Mesendoderm (in vitro differentiated cells): ENCODE results near the gene GINS1.

Experiments used
- DNase-seq: peaks from one replicate; pipeline ENCODE4 v3.0.0; 2013
- H2AK5ac ChIP-seq: 2 replicates; pipeline ENCODE4 v1.6.1; 2013; ENCODE audit warnings: low read length, inconsistent platforms
- H2BK120ac ChIP-seq: 2 replicates; pipeline ENCODE4 v1.6.1; 2013; ENCODE audit warnings: low read depth, mild to moderate bottlenecking, low read length, moderate library complexity, mixed read lengths
- H2BK15ac ChIP-seq: replicated peaks from 2 replicates; pipeline ENCODE4 v1.6.1; 2013; ENCODE audit warnings: low read depth, mild to moderate bottlenecking, moderate library complexity
- H2BK5ac ChIP-seq: 2 replicates; pipeline ENCODE4 v1.6.1; 2013; ENCODE audit warnings: low read length, inconsistent platforms
- H3K18ac ChIP-seq: 2 replicates; pipeline ENCODE4 v1.6.1; 2013; ENCODE audit warnings: mild to moderate bottlenecking, low read length, mixed read lengths
- H3K23ac ChIP-seq: one replicate; pipeline ENCODE4 v1.6.1; 2013; ENCODE audit warnings: low read length
- H3K27ac ChIP-seq: 2 replicates; pipeline ENCODE4 v1.5.1; 2013; ENCODE audit warnings: low read depth, mild to moderate bottlenecking, inconsistent platforms, low read length, moderate library complexity
- H3K27me3 ChIP-seq: 2 replicates; pipeline ENCODE4 v1.6.1; 2013; ENCODE audit warnings: low read length, control low read depth, mild to moderate bottlenecking, inconsistent platforms; ENCODE audit not compliant: insufficient read depth, poor library complexity
- H3K36me3 ChIP-seq: 2 replicates; pipeline ENCODE4 v1.6.1; 2013; ENCODE audit warnings: low read length, inconsistent platforms; ENCODE audit not compliant: control insufficient read depth, insufficient read depth
- H3K4ac ChIP-seq: one replicate; pipeline ENCODE4 v1.6.1; 2013; ENCODE audit warnings: low read depth, mild to moderate bottlenecking, low read length, moderate library complexity
- H3K4me1 ChIP-seq: 2 replicates; pipeline ENCODE4 v1.6.1; 2013; ENCODE audit warnings: low read depth, low read length, inconsistent platforms; ENCODE audit not compliant: control insufficient read depth
- H3K4me2 ChIP-seq: 2 replicates; pipeline ENCODE4 v1.6.1; 2013; ENCODE audit warnings: low read length
- H3K4me3 ChIP-seq: 2 replicates; pipeline ENCODE4 v1.5.1; 2013; ENCODE audit warnings: mild to moderate bottlenecking, low read length
- H3K56ac ChIP-seq: one replicate; pipeline ENCODE4 v1.6.1; 2013; ENCODE audit warnings: low read length
- H3K79me1 ChIP-seq: 2 replicates; pipeline ENCODE4 v1.6.1; 2013; ENCODE audit warnings: low read length, inconsistent platforms
- H3K79me2 ChIP-seq: 2 replicates; pipeline ENCODE4 v1.6.1; 2013; ENCODE audit warnings: mild to moderate bottlenecking, low read length; ENCODE audit not compliant: control insufficient read depth, insufficient read depth
- H3K9ac ChIP-seq: 2 replicates; pipeline ENCODE4 v1.6.1; 2013; ENCODE audit warnings: low read length, inconsistent platforms
- H4K5ac ChIP-seq: one replicate; pipeline ENCODE4 v1.6.1; 2013; ENCODE audit warnings: low read length
- H4K8ac ChIP-seq: one replicate; pipeline ENCODE4 v1.6.1; 2013; ENCODE audit warnings: low read depth, mild to moderate bottlenecking, control low read depth, low read length, moderate library complexity
- WGBS: extraction: QIAGEN DNeasy Blood & Tissue Kit; methylation state at CpG from one replicate; pipeline ENCODE4 v1.1.7; 2013; ENCODE audit warnings: low lambda C conversion rate, missing lambda C conversion rate; ENCODE audit not compliant: insufficient coverage; ENCODE audit errors: extremely low coverage; 5-methylcytosine and 5-hydroxymethylcytosine counted together

GINS1 gene

GRCh38 chr20:25494506-25495188 is 87.2 kb downstream of the GINS1 start:
- no peak for DNase-seq
- no peak overlapping the region for H4K5ac ChIP-seq
- H3K4me3 ChIP-seq, result no peak overlapping the region
- H3K56ac ChIP-seq, result no peak overlapping the region
- H2BK120ac ChIP-seq, result no peak overlapping the region
- no peak overlapping the region for H2BK5ac ChIP-seq
- H3K79me1 ChIP-seq, result no peaks in the 10 kb centered on the region
- H2AK5ac ChIP-seq, result no peak overlapping the region
- H3K27ac ChIP-seq, result no peak overlapping the region
- WGBS, result no CpG with 5 or more reads among the region's 17 CpGs
- H3K27me3 ChIP-seq, result no peaks in the 10 kb centered on the region
- H2BK15ac ChIP-seq, result no peak overlapping the region
- H3K4me2 ChIP-seq, result no peak overlapping the region
- H3K4me1 ChIP-seq, result no peaks in the 10 kb centered on the region
- no peaks in the 10 kb centered on the region for H3K79me2 ChIP-seq
- H3K18ac ChIP-seq, result no peak overlapping the region
- no peak overlapping the region for H4K8ac ChIP-seq
- H3K23ac ChIP-seq, result no peak overlapping the region
- H3K9ac ChIP-seq, result no peak overlapping the region
- peaks cover 1% of the 10 kb centered on the region for H3K36me3 ChIP-seq
- H3K4ac ChIP-seq, result no peak overlapping the region

GRCh38 chr20:25495189-25495824 is 87.8 kb downstream of the GINS1 start:
- H3K4me3 ChIP-seq, result no peak overlapping the region
- H3K27me3 ChIP-seq, result no peaks in the 10 kb centered on the region
- no peak overlapping the region for H3K23ac ChIP-seq
- H2AK5ac ChIP-seq, result no peak overlapping the region
- H2BK120ac ChIP-seq, result no peak overlapping the region
- H3K18ac ChIP-seq, result no peak overlapping the region
- no peak overlapping the region for H3K27ac ChIP-seq
- no peak overlapping the region for H4K5ac ChIP-seq
- H3K36me3 ChIP-seq, result peaks cover 1% of the 10 kb centered on the region
- H2BK5ac ChIP-seq, result no peak overlapping the region
- no peak overlapping the region for H2BK15ac ChIP-seq
- H3K4me1 ChIP-seq, result no peaks in the 10 kb centered on the region
- H3K4me2 ChIP-seq, result no peak overlapping the region
- no peaks in the 10 kb centered on the region for H3K79me2 ChIP-seq
- no peak overlapping the region for H3K56ac ChIP-seq
- H4K8ac ChIP-seq, result no peak overlapping the region
- no CpG with 5 or more reads among the region's 18 CpGs for WGBS
- no peaks in the 10 kb centered on the region for H3K79me1 ChIP-seq
- H3K9ac ChIP-seq, result no peak overlapping the region
- H3K4ac ChIP-seq, result no peak overlapping the region
- peak; percentile 9 for DNase-seq

- Histone ChIP-seq H3K79me1 (no peaks in the 10 kb centered on the region), H3K27ac (no peak overlapping the region), H4K5ac (no peak overlapping the region), H3K79me2 (no peaks in the 10 kb centered on the region), H2AK5ac (no peak overlapping the region), H2BK120ac (no peak overlapping the region), H3K4ac (no peak overlapping the region), H2BK15ac (no peak overlapping the region), H3K36me3 (peaks cover 2% of the 10 kb centered on the region), H3K27me3 (no peaks in the 10 kb centered on the region), H3K9ac (no peak overlapping the region), H3K4me1 (no peaks in the 10 kb centered on the region), H3K56ac (no peak overlapping the region), H4K8ac (no peak overlapping the region), H3K18ac (no peak overlapping the region), H3K4me3 (no peak overlapping the region), H3K4me2 (no peak overlapping the region), H2BK5ac (no peak overlapping the region), H3K23ac (no peak overlapping the region)
- WGBS, result no CpG with 5 or more reads among the region's 14 CpGs
- no peak for DNase-seq
Measured at GRCh38 chr20:25496165-25496967, 88.9 kb downstream of the GINS1 start.

GRCh38 chr20:25496968-25497401 is 89.5 kb downstream of the GINS1 start:
- no peak overlapping the region for H3K9ac ChIP-seq
- WGBS, result no CpG with 5 or more reads among the region's 9 CpGs
- no peak overlapping the region for H3K4ac ChIP-seq
- no peaks in the 10 kb centered on the region for H3K27me3 ChIP-seq
- no peak overlapping the region for H4K8ac ChIP-seq
- no peak overlapping the region for H3K4me3 ChIP-seq
- H2AK5ac ChIP-seq, result no peak overlapping the region
- H3K18ac ChIP-seq, result no peak overlapping the region
- H3K56ac ChIP-seq, result no peak overlapping the region
- no peak overlapping the region for H3K23ac ChIP-seq
- no peak overlapping the region for H3K4me2 ChIP-seq
- H4K5ac ChIP-seq, result no peak overlapping the region
- H3K79me1 ChIP-seq, result no peaks in the 10 kb centered on the region
- no peak overlapping the region for H2BK120ac ChIP-seq
- no peak for DNase-seq
- no peaks in the 10 kb centered on the region for H3K4me1 ChIP-seq
- H2BK5ac ChIP-seq, result no peak overlapping the region
- H2BK15ac ChIP-seq, result no peak overlapping the region
- H3K27ac ChIP-seq, result no peak overlapping the region
- peaks cover 2% of the 10 kb centered on the region for H3K36me3 ChIP-seq
- H3K79me2 ChIP-seq, result no peaks in the 10 kb centered on the region

GRCh38 chr20:25497586-25498279 is 90.3 kb downstream of the GINS1 start:
- no peak overlapping the region for H3K4me3 ChIP-seq
- H3K4me1 ChIP-seq, result no peaks in the 10 kb centered on the region
- DNase-seq, result no peak
- no peak overlapping the region for H3K18ac ChIP-seq
- no peak overlapping the region for H2BK5ac ChIP-seq
- H4K8ac ChIP-seq, result no peak overlapping the region
- peaks cover 2% of the 10 kb centered on the region for H3K36me3 ChIP-seq
- no peak overlapping the region for H3K4ac ChIP-seq
- H2AK5ac ChIP-seq, result no peak overlapping the region
- H3K27me3 ChIP-seq, result no peaks in the 10 kb centered on the region
- H3K27ac ChIP-seq, result no peak overlapping the region
- H3K79me1 ChIP-seq, result no peaks in the 10 kb centered on the region
- H3K56ac ChIP-seq, result no peak overlapping the region
- no peak overlapping the region for H4K5ac ChIP-seq
- WGBS, result no CpG with 5 or more reads among the region's 22 CpGs
- no peak overlapping the region for H3K23ac ChIP-seq
- no peak overlapping the region for H2BK120ac ChIP-seq
- H2BK15ac ChIP-seq, result no peak overlapping the region
- no peak overlapping the region for H3K4me2 ChIP-seq
- H3K9ac ChIP-seq, result no peak overlapping the region
- no peaks in the 10 kb centered on the region for H3K79me2 ChIP-seq
